DND-41 (cell line): ENCODE data around the gene BLM.

ENCODE experiments used
- ATAC-seq: fragments of 200-7000 bp; cut with Tn5 transposase; 3 replicates; pipeline ENCODE4 v1.9.1; 2021; ENCODE audit warnings: low read depth; ENCODE audit not compliant: insufficient read depth
- DNase-seq: peaks from one replicate; pipeline ENCODE4 v3.0.0-alpha.2; 2020
- H2AFZ ChIP-seq: 2 replicates; pipeline ENCODE4 v1.6.0; 2012; ENCODE audit warnings: low read depth, low read length
- H3K27ac ChIP-seq: 2 replicates; pipeline ENCODE4 v1.5.1; 2012; ENCODE audit warnings: low read length, inconsistent platforms
- H3K27me3 ChIP-seq: fragments of 200-600 bp; sonication (generic); 2 replicates; pipeline ENCODE4 v1.6.0; 2012; ENCODE audit warnings: low read length, mild to moderate bottlenecking, inconsistent platforms; ENCODE audit not compliant: insufficient read depth, poor library complexity
- H3K36me3 ChIP-seq: 2 replicates; pipeline ENCODE4 v1.5.1; 2012; ENCODE audit warnings: low read length, inconsistent platforms; ENCODE audit not compliant: insufficient read depth
- H3K4me1 ChIP-seq: 2 replicates; pipeline ENCODE4 v1.5.1; 2012; ENCODE audit warnings: mild to moderate bottlenecking, low read length; ENCODE audit not compliant: insufficient read depth
- H3K4me2 ChIP-seq: 2 replicates; pipeline ENCODE4 v1.6.0; 2012; ENCODE audit warnings: mild to moderate bottlenecking, moderate library complexity, low read length, inconsistent platforms; ENCODE audit not compliant: insufficient read depth
- H3K4me3 ChIP-seq, 2 experiments: fragments of 200-600 bp in 1 of 2; shearing (Covaris generic) in 1 of 2; 2 replicates each; pipeline ENCODE4 v1.5.1; 2012 to 2016; ENCODE audit warnings: inconsistent platforms in 2 of 2, low read length in 2 of 2, mild to moderate bottlenecking in 2 of 2, low read depth in 1 of 2, moderate library complexity in 1 of 2
- H3K79me2 ChIP-seq: 2 replicates; pipeline ENCODE4 v1.6.0; 2012; ENCODE audit warnings: low read length, inconsistent platforms; ENCODE audit not compliant: insufficient read depth
- H3K9ac ChIP-seq: 2 replicates; pipeline ENCODE4 v1.6.0; 2012; ENCODE audit warnings: low read depth, mild to moderate bottlenecking, inconsistent platforms, low read length, moderate library complexity
- H3K9me3 ChIP-seq: 2 replicates; pipeline ENCODE4 v1.5.1; 2012; ENCODE audit warnings: low read length, moderate library complexity, mild to moderate bottlenecking, inconsistent platforms; ENCODE audit not compliant: insufficient read depth, severe bottlenecking
- H4K20me1 ChIP-seq: 2 replicates; pipeline ENCODE4 v1.6.0; 2012; ENCODE audit warnings: low read length; ENCODE audit not compliant: insufficient read depth
- EZH2 ChIP-seq: IDR thresholded peaks from 3 replicates; pipeline ENCODE4 v1.6.1; 2012; ENCODE audit warnings: borderline replicate concordance, low read depth, mild to moderate bottlenecking, moderate library complexity, low read length, inconsistent platforms; ENCODE audit not compliant: severe bottlenecking
- TF ChIP-seq, protein P1 (sequence below): IDR thresholded peaks from 2 replicates; pipeline ENCODE4 v1.5.1; 2012; ENCODE audit warnings: borderline replicate concordance, low read length, moderate library complexity, mild to moderate bottlenecking; ENCODE audit not compliant: poor library complexity, severe bottlenecking; ENCODE audit errors: extremely low read depth

BLM gene

GRCh38 chr15:90836296-90836871, 119.2 kb downstream of the BLM start:
- no peaks in the 10 kb centered on the region for H3K79me2 ChIP-seq
- TF ChIP-seq, protein P1, sequence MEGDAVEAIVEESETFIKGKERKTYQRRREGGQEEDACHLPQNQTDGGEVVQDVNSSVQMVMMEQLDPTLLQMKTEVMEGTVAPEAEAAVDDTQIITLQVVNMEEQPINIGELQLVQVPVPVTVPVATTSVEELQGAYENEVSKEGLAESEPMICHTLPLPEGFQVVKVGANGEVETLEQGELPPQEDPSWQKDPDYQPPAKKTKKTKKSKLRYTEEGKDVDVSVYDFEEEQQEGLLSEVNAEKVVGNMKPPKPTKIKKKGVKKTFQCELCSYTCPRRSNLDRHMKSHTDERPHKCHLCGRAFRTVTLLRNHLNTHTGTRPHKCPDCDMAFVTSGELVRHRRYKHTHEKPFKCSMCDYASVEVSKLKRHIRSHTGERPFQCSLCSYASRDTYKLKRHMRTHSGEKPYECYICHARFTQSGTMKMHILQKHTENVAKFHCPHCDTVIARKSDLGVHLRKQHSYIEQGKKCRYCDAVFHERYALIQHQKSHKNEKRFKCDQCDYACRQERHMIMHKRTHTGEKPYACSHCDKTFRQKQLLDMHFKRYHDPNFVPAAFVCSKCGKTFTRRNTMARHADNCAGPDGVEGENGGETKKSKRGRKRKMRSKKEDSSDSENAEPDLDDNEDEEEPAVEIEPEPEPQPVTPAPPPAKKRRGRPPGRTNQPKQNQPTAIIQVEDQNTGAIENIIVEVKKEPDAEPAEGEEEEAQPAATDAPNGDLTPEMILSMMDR = no peak
- no peak for TF ChIP-seq EZH2
- H3K27ac ChIP-seq = no peak overlapping the region
- no peak overlapping the region for H3K9ac ChIP-seq
- ATAC-seq (no peak), DNase-seq (no peak)
- no peak overlapping the region for H3K4me3 ChIP-seq
- H3K4me2 ChIP-seq = no peak overlapping the region
- no peaks in the 10 kb centered on the region for H4K20me1 ChIP-seq
- no peaks in the 10 kb centered on the region for H3K36me3 ChIP-seq
- H2AFZ ChIP-seq = no peak overlapping the region
- H3K27me3 ChIP-seq = no peaks in the 10 kb centered on the region
- no peaks in the 10 kb centered on the region for H3K4me1 ChIP-seq
- H3K9me3 ChIP-seq = no peaks in the 10 kb centered on the region

DNA sequence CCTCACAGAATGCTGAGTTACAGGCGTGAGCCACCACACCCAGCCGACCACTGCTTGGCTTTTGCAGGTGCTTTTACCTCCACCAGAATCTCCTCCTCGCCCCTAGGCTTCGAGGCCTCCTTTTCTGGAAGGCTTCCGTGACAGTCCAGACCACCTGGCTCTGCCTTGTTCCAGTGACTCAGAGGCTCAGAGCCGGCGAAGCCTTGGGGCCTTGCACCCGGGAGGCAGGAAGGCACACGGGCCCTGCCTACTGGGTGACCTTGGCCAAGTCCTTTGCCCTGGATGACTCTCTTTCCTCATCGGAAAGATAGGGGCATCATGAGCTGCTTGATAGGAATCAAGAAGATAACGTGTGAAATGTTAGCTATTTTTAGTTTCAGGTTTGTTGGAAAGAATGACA, 119.9 kb downstream of the BLM start:
- Histone ChIP-seq H3K4me2 (no peak overlapping the region), H4K20me1 (no peaks in the 10 kb centered on the region), H3K79me2 (no peaks in the 10 kb centered on the region), H3K27ac (no peak overlapping the region), H3K9me3 (no peaks in the 10 kb centered on the region), H3K9ac (no peak overlapping the region), H3K4me1 (no peaks in the 10 kb centered on the region), H3K4me3 (no peak overlapping the region), H3K27me3 (no peaks in the 10 kb centered on the region), H2AFZ (no peak overlapping the region), H3K36me3 (no peaks in the 10 kb centered on the region)
- TF ChIP-seq, protein P1 = no peak
- TF ChIP-seq EZH2 = no peak
- DNase-seq = no peak
- no peak for ATAC-seq

GRCh38 chr15:90838139-90838538, 121.0 kb downstream of the BLM start:
- no peaks in the 10 kb centered on the region for H3K36me3 ChIP-seq
- no peaks in the 10 kb centered on the region for H4K20me1 ChIP-seq
- no peak overlapping the region for H3K4me3 ChIP-seq
- H3K9me3 ChIP-seq = no peaks in the 10 kb centered on the region
- H3K4me2 ChIP-seq = no peak overlapping the region
- H3K9ac ChIP-seq = no peak overlapping the region
- no peak overlapping the region for H2AFZ ChIP-seq
- H3K27ac ChIP-seq = no peak overlapping the region
- DNase-seq = peak; percentile 21
- no peaks in the 10 kb centered on the region for H3K4me1 ChIP-seq
- no peaks in the 10 kb centered on the region for H3K27me3 ChIP-seq
- ATAC-seq = peak; percentile 55; the same call in 1 of the 3 replicates
- H3K79me2 ChIP-seq = no peaks in the 10 kb centered on the region
- TF ChIP-seq EZH2 = no peak
- TF ChIP-seq, protein P1 = no peak

GRCh38 chr15:90838544-90838943, 121.4 kb downstream of the BLM start:
- no peaks in the 10 kb centered on the region for H3K79me2 ChIP-seq
- no peaks in the 10 kb centered on the region for H4K20me1 ChIP-seq
- no peak overlapping the region for H3K9ac ChIP-seq
- H3K9me3 ChIP-seq = no peaks in the 10 kb centered on the region
- no peak overlapping the region for H2AFZ ChIP-seq
- no peaks in the 10 kb centered on the region for H3K27me3 ChIP-seq
- H3K4me3 ChIP-seq = no peak overlapping the region
- H3K36me3 ChIP-seq = no peaks in the 10 kb centered on the region
- DNase-seq (no peak), ATAC-seq (no peak)
- no peaks in the 10 kb centered on the region for H3K4me1 ChIP-seq
- no peak overlapping the region for H3K27ac ChIP-seq
- TF ChIP-seq, protein P1 = no peak
- no peak for TF ChIP-seq EZH2
- H3K4me2 ChIP-seq = no peak overlapping the region
